Mesothelial cell of epicardium (in vitro differentiated cells): ENCODE data around the gene ARHGEF12. TPM values are rescaled to one million over a fixed set of nuclear protein-coding genes. Genes with fewer than 3 reads are reported as not detected.

Experiments used
- DNase-seq, 2 experiments: peaks; one replicate each; pipeline ENCODE4 v3.0.0; 2021; ENCODE audit warnings: low spot score in 2 of 2; ENCODE audit not compliant: unreplicated experiment in 2 of 2
- H3K27ac Mint-ChIP-seq: 2 replicates; pipeline ENCODE4 v1.8.0; 2021; ENCODE audit warnings: mixed read lengths
- H3K27me3 Mint-ChIP-seq: 2 replicates; pipeline ENCODE4 v1.8.0; 2021; ENCODE audit warnings: low read depth, mixed read lengths
- H3K36me3 Mint-ChIP-seq: 2 replicates; pipeline ENCODE4 v1.8.0; 2021; ENCODE audit warnings: mixed read lengths
- H3K4me1 Mint-ChIP-seq: 2 replicates; pipeline ENCODE4 v1.8.0; 2021; ENCODE audit warnings: mixed read lengths
- H3K4me3 Mint-ChIP-seq: 2 replicates; pipeline ENCODE4 v1.8.0; 2021; ENCODE audit warnings: mild to moderate bottlenecking, moderate library complexity, mixed read lengths
- H3K9me3 Mint-ChIP-seq: 2 replicates; pipeline ENCODE4 v1.8.0; 2021; ENCODE audit warnings: mixed read lengths
- CTCF ChIP-seq: fragments of 200-600 bp; sonication (generic); IDR thresholded peaks from one replicate; pipeline ENCODE4 v1.5.0; 2021; ENCODE audit warnings: antibody characterized with exemption; ENCODE audit not compliant: unreplicated experiment
- total RNA-seq: library from RNA; stranded (reverse); gene quantifications from 3 replicates; pipeline ENCODE4 v1.2.1, GENCODE V29; 2021

ARHGEF12 gene
- total RNA-seq, 1 donor from 2014 or later, result 86.0 TPM

GRCh38 chr11:120514541-120515121, 178.4 kb downstream of the ARHGEF12 start:
- H3K27me3 Mint-ChIP-seq, result peaks cover 60% of the 10 kb centered on the region
- H3K4me3 Mint-ChIP-seq, result no peak overlapping the region
- H3K9me3 Mint-ChIP-seq, result no peaks in the 10 kb centered on the region
- H3K36me3 Mint-ChIP-seq, result no peaks in the 10 kb centered on the region
- H3K4me1 Mint-ChIP-seq, result peaks cover 22% of the 10 kb centered on the region
- TF ChIP-seq CTCF, result no peak
- no peak overlapping the region for H3K27ac Mint-ChIP-seq
- no peak for DNase-seq

- H3K27ac Mint-ChIP-seq, result no peak overlapping the region
- H3K4me3 Mint-ChIP-seq, result no peak overlapping the region
These were observed 179.0 kb downstream of the ARHGEF12 start for GRCh38 chr11:120515186-120515723.

GRCh38 chr11:120516461-120517389, 180.5 kb downstream of the ARHGEF12 start:
- H3K27me3 Mint-ChIP-seq, result peaks cover 51% of the 10 kb centered on the region
- H3K36me3 Mint-ChIP-seq, result no peaks in the 10 kb centered on the region
- DNase-seq, result no peak
- no peaks in the 10 kb centered on the region for H3K9me3 Mint-ChIP-seq
- no peak overlapping the region for H3K4me3 Mint-ChIP-seq
- no peak for TF ChIP-seq CTCF
- H3K27ac Mint-ChIP-seq, result no peak overlapping the region
- H3K4me1 Mint-ChIP-seq, result peaks cover 18% of the 10 kb centered on the region

More at GRCh38 chr11:120515186-120515723, 179.0 kb downstream of the ARHGEF12 start:
- Mint-ChIP-seq H3K27me3 (peaks cover 55% of the 10 kb centered on the region), H3K36me3 (no peaks in the 10 kb centered on the region), H3K9me3 (no peaks in the 10 kb centered on the region), H3K4me1 (peaks cover 18% of the 10 kb centered on the region)
- TF ChIP-seq CTCF, result no peak
- no peak for DNase-seq

- peak overlapping the region; percentile 4 for H3K27ac Mint-ChIP-seq
- H3K9me3 Mint-ChIP-seq, result no peaks in the 10 kb centered on the region
- no peak overlapping the region for H3K4me3 Mint-ChIP-seq
- TF ChIP-seq CTCF, result no peak
- peaks cover 18% of the 10 kb centered on the region for H3K4me1 Mint-ChIP-seq
- no peak for DNase-seq
- no peaks in the 10 kb centered on the region for H3K36me3 Mint-ChIP-seq
- peaks cover 49% of the 10 kb centered on the region for H3K27me3 Mint-ChIP-seq
These were observed 181.2 kb downstream of the ARHGEF12 start for GRCh38 chr11:120517390-120517761.

GRCh38 chr11:120517801-120518291, 181.6 kb downstream of the ARHGEF12 start:
- peaks cover 18% of the 10 kb centered on the region for H3K4me1 Mint-ChIP-seq
- H3K4me3 Mint-ChIP-seq, result no peak overlapping the region
- H3K27me3 Mint-ChIP-seq, result peaks cover 50% of the 10 kb centered on the region
- peak overlapping the region; percentile 4 for H3K27ac Mint-ChIP-seq
- no peaks in the 10 kb centered on the region for H3K9me3 Mint-ChIP-seq
- no peaks in the 10 kb centered on the region for H3K36me3 Mint-ChIP-seq
- no peak for TF ChIP-seq CTCF
- no peak for DNase-seq
